HG03442 (cell line): ENCODE measurements around the gene DRAP1.

Source experiments
- ATAC-seq: cut with Tn5 transposase; IDR thresholded peaks from one replicate; pipeline ENCODE4 v1.9.1; 2021; ENCODE audit warnings: mild to moderate bottlenecking, moderate library complexity; ENCODE audit not compliant: unreplicated experiment

DRAP1 gene

GRCh38 chr11:65919141-65919572 lies at the start of gene DRAP1:
DRAP1 (plus strand) TSS chr11:65919426; CDS start chr11:65919502, 76 bp downstream.
- ATAC-seq: peak; percentile 79

- no peak for ATAC-seq
Observed at GRCh38 chr11:65869643-65870306, 49.5 kb upstream of the DRAP1 start.

- no peak for ATAC-seq
Observed at GRCh38 chr11:65870307-65870658, 48.9 kb upstream of the DRAP1 start.

GRCh38 chr11:65870706-65871681 lies 48.2 kb upstream of the DRAP1 start:
- ATAC-seq: no peak

GRCh38 chr11:65871811-65872548 lies 47.2 kb upstream of the DRAP1 start:
- ATAC-seq: no peak

GRCh38 chr11:65872586-65873317 lies 46.5 kb upstream of the DRAP1 start, which contains the start of gene EFEMP2:
EFEMP2 (minus strand) TSS chr11:65872800; CDS start chr11:65872354, 446 bp downstream.
- no peak for ATAC-seq

- ATAC-seq: peak; percentile 81
Observed at GRCh38 chr11:65873318-65874156, 45.7 kb upstream of the DRAP1 start.

- ATAC-seq: no peak
Observed at GRCh38 chr11:65879617-65880016, 39.6 kb upstream of the DRAP1 start, which contains the start of gene CTSW. CTSW (plus strand) TSS chr11:65879837; CDS start chr11:65879855, 18 bp downstream.

GRCh38 chr11:65880027-65880426 lies 39.2 kb upstream of the DRAP1 start:
- no peak for ATAC-seq

GRCh38 chr11:65880844-65881421 lies 38.3 kb upstream of the DRAP1 start:
- no peak for ATAC-seq

GRCh38 chr11:65882120-65883057 lies 36.8 kb upstream of the DRAP1 start:
- ATAC-seq: no peak

- no peak for ATAC-seq
Observed at GRCh38 chr11:65883058-65883761, 36.0 kb upstream of the DRAP1 start.

GRCh38 chr11:65883786-65884715 lies 35.2 kb upstream of the DRAP1 start:
- ATAC-seq: no peak

GRCh38 chr11:65884716-65885092 lies 34.5 kb upstream of the DRAP1 start:
- ATAC-seq: no peak

GRCh38 chr11:65885231-65885630 lies 34.0 kb upstream of the DRAP1 start:
- ATAC-seq: no peak

- no peak for ATAC-seq
Observed at GRCh38 chr11:65885808-65886536, 33.3 kb upstream of the DRAP1 start.
